WTC11 (cell line): ENCODE results near the gene ALMS1.
"Not testable (repeated sequence)": the region's sequence is repeated elsewhere in the genome, so short reads cannot be mapped to it uniquely, and the experiment has no call there.

Experiments used
- CTCF ChIP-seq: fragments of 200-600 bp; IDR thresholded peaks from 2 replicates; pipeline ENCODE4 v1.8.0; 2022; ENCODE audit warnings: antibody characterized with exemption
- JUN ChIP-seq: sonication (generic); formaldehyde crosslinking; IDR thresholded peaks from 2 replicates; pipeline ENCODE4 v1.8.0; 2023; ENCODE audit warnings: mild to moderate bottlenecking, missing genetic modification reagents
- NFE2L1 ChIP-seq: sonication (generic); formaldehyde crosslinking; IDR thresholded peaks from 2 replicates; pipeline ENCODE4 v1.8.1; 2023; ENCODE audit warnings: missing genetic modification reagents
- PREB ChIP-seq: sonication (generic); formaldehyde crosslinking; IDR thresholded peaks from 2 replicates; pipeline ENCODE4 v1.8.1; 2022; ENCODE audit warnings: mild to moderate bottlenecking, missing genetic modification reagents, moderate library complexity, borderline replicate concordance
- ZBTB43 ChIP-seq: sonication (generic); formaldehyde crosslinking; IDR thresholded peaks from 2 replicates; pipeline ENCODE4 v1.8.1; 2023; ENCODE audit warnings: mild to moderate bottlenecking, missing genetic modification reagents

GRCh38 chr2:73510470-73510869 is 124.8 kb downstream of the ALMS1 start:
- not testable (repeated sequence) for TF ChIP-seq NFE2L1; ZBTB43 (CRISPR knock-in tag); CTCF; PREB (CRISPR knock-in tag); JUN (CRISPR knock-in tag)
